HG02610 (cell line): ENCODE data around the gene BAZ1A.
A peak's percentile ranks its signal among the peaks of the same experiment; 100 is the strongest.

Source experiments
- ATAC-seq: cut with Tn5 transposase; IDR thresholded peaks from one replicate; pipeline ENCODE4 v1.9.1; 2021; ENCODE audit warnings: mild to moderate bottlenecking, moderate library complexity; ENCODE audit not compliant: unreplicated experiment

BAZ1A gene

GRCh38 chr14:34875031-34875922 lies at the start of gene BAZ1A:
Gene BAZ1A (minus strand): TSS chr14:34875360. CDS start chr14:34874604, 756 bp downstream.
- ATAC-seq, result peak; percentile 42

GRCh38 chr14:34920339-34920738 lies 45.2 kb upstream of the BAZ1A start:
- no peak for ATAC-seq

GRCh38 chr14:34913619-34914018 lies 38.5 kb upstream of the BAZ1A start:
- ATAC-seq, result no peak

- ATAC-seq, result no peak
Measured at GRCh38 chr14:34912966-34913365, 37.8 kb upstream of the BAZ1A start.

GRCh38 chr14:34912182-34912581 lies 37.0 kb upstream of the BAZ1A start:
- ATAC-seq, result no peak

GRCh38 chr14:34911209-34912150 lies 36.3 kb upstream of the BAZ1A start:
- ATAC-seq, result no peak

GRCh38 chr14:34906287-34906686 lies 31.1 kb upstream of the BAZ1A start:
- ATAC-seq, result no peak

- no peak for ATAC-seq
Measured at GRCh38 chr14:34895277-34895676, 20.1 kb upstream of the BAZ1A start.

- ATAC-seq, result no peak
Measured at GRCh38 chr14:34890937-34891336, 15.8 kb upstream of the BAZ1A start.

GRCh38 chr14:34888186-34888585 lies 13.0 kb upstream of the BAZ1A start:
- no peak for ATAC-seq

GRCh38 chr14:34883954-34884353 lies 8.8 kb upstream of the BAZ1A start:
- no peak for ATAC-seq

GRCh38 chr14:34874386-34875030 lies 652 bp downstream of the BAZ1A start:
- ATAC-seq, result peak; percentile 24

GRCh38 chr14:34873589-34874385 lies 1.4 kb downstream of the BAZ1A start:
- peak; percentile 65 for ATAC-seq

GRCh38 chr14:34872822-34873588 lies 2.2 kb downstream of the BAZ1A start:
- no peak for ATAC-seq

- ATAC-seq, result no peak
Measured at GRCh38 chr14:34867199-34867598, 8.0 kb downstream of the BAZ1A start.

GRCh38 chr14:34865889-34866574 lies 9.1 kb downstream of the BAZ1A start:
- no peak for ATAC-seq

- ATAC-seq, result no peak
Measured at GRCh38 chr14:34863844-34864243, 11.3 kb downstream of the BAZ1A start.

GRCh38 chr14:34858765-34859164 lies 16.4 kb downstream of the BAZ1A start:
- no peak for ATAC-seq
